KMS-11 (cell line): ENCODE data around the gene HLA-DRB5.

Experiments used
- H2AFZ ChIP-seq: fragments of 200-600 bp; sonication (generic); 2 replicates; pipeline ENCODE4 v1.6.1; 2016; ENCODE audit warnings: antibody characterized with exemption, mixed run types, low read depth
- H3K27ac ChIP-seq: fragments of 200-600 bp; sonication (generic); 2 replicates; pipeline ENCODE4 v1.6.1; 2016; ENCODE audit warnings: mild to moderate bottlenecking, mixed run types
- H3K27me3 ChIP-seq: fragments of 200-600 bp; sonication (generic); 2 replicates; pipeline ENCODE4 v1.6.1; 2017; ENCODE audit warnings: mild to moderate bottlenecking, low read depth, mixed run types, moderate library complexity; ENCODE audit not compliant: insufficient read depth
- H3K36me3 ChIP-seq: fragments of 200-600 bp; sonication (generic); 2 replicates; pipeline ENCODE4 v1.6.1; 2017; ENCODE audit warnings: mild to moderate bottlenecking, mixed run types; ENCODE audit not compliant: insufficient read depth
- H3K4me1 ChIP-seq: fragments of 200-600 bp; sonication (generic); 2 replicates; pipeline ENCODE4 v1.6.1; 2016; ENCODE audit warnings: mild to moderate bottlenecking, low read depth, mixed run types; ENCODE audit not compliant: poor library complexity, severe bottlenecking
- H3K4me2 ChIP-seq: fragments of 200-600 bp; sonication (generic); 2 replicates; pipeline ENCODE4 v1.7.0; 2016; ENCODE audit warnings: mild to moderate bottlenecking, mixed run types
- H3K4me3 ChIP-seq: fragments of 200-600 bp; sonication (generic); IDR thresholded peaks from 2 replicates; pipeline ENCODE4 v1.6.1; 2017; ENCODE audit warnings: low read depth, low read length, mixed read lengths; ENCODE audit not compliant: insufficient read depth
- H3K79me2 ChIP-seq: fragments of 200-600 bp; sonication (generic); 2 replicates; pipeline ENCODE4 v1.6.1; 2016; ENCODE audit warnings: low read depth, mixed run types; ENCODE audit not compliant: insufficient read depth
- H3K9ac ChIP-seq: fragments of 200-600 bp; sonication (generic); 2 replicates; pipeline ENCODE4 v1.6.1; 2016; ENCODE audit warnings: mild to moderate bottlenecking, mixed run types
- H4K20me1 ChIP-seq: fragments of 200-600 bp; sonication (generic); 2 replicates; pipeline ENCODE4 v1.6.1; 2016; ENCODE audit warnings: mild to moderate bottlenecking, mixed run types; ENCODE audit not compliant: insufficient read depth
- TF ChIP-seq, protein P1 (sequence below): fragments of 200-600 bp; sonication (generic); conservative IDR thresholded peaks from 2 replicates; pipeline ENCODE4 v1.6.1; 2017; ENCODE audit warnings: low read depth, mild to moderate bottlenecking, antibody characterized with exemption, low read length, moderate library complexity, mixed read lengths

HLA-DRB5 gene

DNA sequence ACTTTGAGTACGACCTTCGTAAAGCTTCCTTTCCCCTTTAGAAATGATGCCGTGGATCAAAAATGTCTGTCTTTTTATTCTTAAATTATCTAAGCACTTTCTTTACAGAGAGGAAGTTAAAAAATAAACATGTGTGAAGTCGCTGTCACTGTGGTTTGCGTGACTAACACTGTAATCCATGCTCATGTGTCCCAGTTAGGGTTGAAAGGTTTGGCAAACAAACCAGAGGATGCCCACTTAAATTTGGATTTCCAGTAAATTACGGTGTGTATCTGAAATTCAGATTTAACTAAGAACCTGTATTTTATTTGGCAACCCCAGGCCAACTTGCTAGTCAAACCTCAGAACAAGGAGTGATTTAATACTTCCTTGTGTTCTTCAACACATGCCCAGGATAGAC lies 38.5 kb upstream of the HLA-DRB5 start:
- Histone ChIP-seq H3K27ac (no peak overlapping the region), H3K4me3 (no peak overlapping the region), H3K27me3 (no peaks in the 10 kb centered on the region), H3K9ac (no peak overlapping the region), H4K20me1 (no peaks in the 10 kb centered on the region), H3K4me2 (no peak overlapping the region), H2AFZ (no peak overlapping the region), H3K79me2 (no peaks in the 10 kb centered on the region), H3K4me1 (no peaks in the 10 kb centered on the region), H3K36me3 (no peaks in the 10 kb centered on the region)
- TF ChIP-seq, protein P1, sequence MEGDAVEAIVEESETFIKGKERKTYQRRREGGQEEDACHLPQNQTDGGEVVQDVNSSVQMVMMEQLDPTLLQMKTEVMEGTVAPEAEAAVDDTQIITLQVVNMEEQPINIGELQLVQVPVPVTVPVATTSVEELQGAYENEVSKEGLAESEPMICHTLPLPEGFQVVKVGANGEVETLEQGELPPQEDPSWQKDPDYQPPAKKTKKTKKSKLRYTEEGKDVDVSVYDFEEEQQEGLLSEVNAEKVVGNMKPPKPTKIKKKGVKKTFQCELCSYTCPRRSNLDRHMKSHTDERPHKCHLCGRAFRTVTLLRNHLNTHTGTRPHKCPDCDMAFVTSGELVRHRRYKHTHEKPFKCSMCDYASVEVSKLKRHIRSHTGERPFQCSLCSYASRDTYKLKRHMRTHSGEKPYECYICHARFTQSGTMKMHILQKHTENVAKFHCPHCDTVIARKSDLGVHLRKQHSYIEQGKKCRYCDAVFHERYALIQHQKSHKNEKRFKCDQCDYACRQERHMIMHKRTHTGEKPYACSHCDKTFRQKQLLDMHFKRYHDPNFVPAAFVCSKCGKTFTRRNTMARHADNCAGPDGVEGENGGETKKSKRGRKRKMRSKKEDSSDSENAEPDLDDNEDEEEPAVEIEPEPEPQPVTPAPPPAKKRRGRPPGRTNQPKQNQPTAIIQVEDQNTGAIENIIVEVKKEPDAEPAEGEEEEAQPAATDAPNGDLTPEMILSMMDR = no peak

DNA sequence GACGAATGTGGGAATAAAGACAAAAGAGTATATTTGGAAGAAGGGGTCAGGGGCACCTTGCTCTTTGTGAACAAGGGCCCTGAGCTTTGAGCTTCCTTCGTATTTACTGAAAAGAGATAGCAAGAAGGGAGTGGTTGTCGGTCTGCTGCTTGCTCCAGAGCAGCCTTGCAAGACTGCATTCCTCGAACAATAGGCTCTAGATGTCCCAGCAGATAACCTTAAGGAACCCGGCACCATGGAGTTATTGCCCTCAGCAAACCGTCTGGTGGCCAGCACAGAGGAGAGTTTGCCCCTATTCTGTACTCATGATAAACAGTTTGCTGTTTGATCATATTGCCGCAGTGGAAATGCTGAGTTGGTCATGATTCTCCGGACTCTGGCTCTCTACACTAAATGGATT lies 36.9 kb upstream of the HLA-DRB5 start:
- Histone ChIP-seq H3K27ac (no peak overlapping the region), H4K20me1 (no peaks in the 10 kb centered on the region), H2AFZ (no peak overlapping the region), H3K4me1 (no peaks in the 10 kb centered on the region), H3K9ac (no peak overlapping the region), H3K4me3 (no peak overlapping the region), H3K4me2 (no peak overlapping the region), H3K36me3 (no peaks in the 10 kb centered on the region), H3K79me2 (no peaks in the 10 kb centered on the region), H3K27me3 (no peaks in the 10 kb centered on the region)
- TF ChIP-seq, protein P1 = no peak

DNA sequence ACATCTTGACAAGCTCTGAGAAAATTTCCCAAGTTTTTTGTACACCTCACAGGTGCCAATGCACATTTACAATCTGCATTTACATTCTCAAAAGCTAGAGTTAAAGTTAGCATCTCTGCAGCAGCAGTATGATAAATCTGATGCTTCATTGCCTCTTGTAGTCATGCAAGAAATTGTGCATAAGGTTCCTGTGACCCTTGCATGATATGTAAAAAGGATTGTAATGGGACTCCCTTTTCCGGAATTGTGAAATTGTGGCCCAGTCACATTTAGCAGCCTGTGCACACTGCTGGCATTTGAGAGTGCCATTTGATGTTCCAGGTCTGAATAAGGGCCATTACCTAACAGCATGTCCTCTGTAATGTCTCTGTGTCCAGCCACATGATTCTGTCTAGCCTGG lies 35.4 kb upstream of the HLA-DRB5 start:
- no peak overlapping the region for H3K4me2 ChIP-seq
- H2AFZ ChIP-seq = no peak overlapping the region
- no peaks in the 10 kb centered on the region for H3K27me3 ChIP-seq
- H3K9ac ChIP-seq = no peak overlapping the region
- no peaks in the 10 kb centered on the region for H4K20me1 ChIP-seq
- no peak overlapping the region for H3K4me3 ChIP-seq
- H3K79me2 ChIP-seq = no peaks in the 10 kb centered on the region
- TF ChIP-seq, protein P1 = no peak
- no peaks in the 10 kb centered on the region for H3K4me1 ChIP-seq
- no peak overlapping the region for H3K27ac ChIP-seq
- H3K36me3 ChIP-seq = no peaks in the 10 kb centered on the region

DNA sequence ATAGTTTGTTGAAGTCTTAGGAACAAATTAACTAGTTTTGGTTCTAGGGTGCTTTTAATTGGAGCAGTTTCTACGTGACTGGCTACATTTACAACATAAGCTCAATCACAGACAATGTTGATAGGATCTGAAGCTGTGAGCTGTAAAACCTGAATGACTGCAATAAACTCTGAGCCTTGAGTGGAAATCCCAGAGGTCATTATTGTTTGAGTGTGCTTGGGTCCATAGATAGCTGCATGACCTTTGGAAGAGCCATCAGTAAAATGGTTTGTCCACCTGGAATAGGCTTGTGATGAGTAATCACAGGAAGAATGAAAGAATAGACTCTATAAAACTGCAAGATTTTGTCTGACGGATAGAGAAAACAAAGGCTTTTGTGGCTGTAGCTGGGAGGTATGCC lies 32.9 kb upstream of the HLA-DRB5 start:
- Histone ChIP-seq H3K9ac (no peak overlapping the region), H3K4me3 (no peak overlapping the region), H3K36me3 (no peaks in the 10 kb centered on the region), H4K20me1 (no peaks in the 10 kb centered on the region), H2AFZ (no peak overlapping the region), H3K79me2 (no peaks in the 10 kb centered on the region), H3K27ac (no peak overlapping the region), H3K4me2 (no peak overlapping the region), H3K27me3 (no peaks in the 10 kb centered on the region), H3K4me1 (no peaks in the 10 kb centered on the region)
- TF ChIP-seq, protein P1 = no peak

DNA sequence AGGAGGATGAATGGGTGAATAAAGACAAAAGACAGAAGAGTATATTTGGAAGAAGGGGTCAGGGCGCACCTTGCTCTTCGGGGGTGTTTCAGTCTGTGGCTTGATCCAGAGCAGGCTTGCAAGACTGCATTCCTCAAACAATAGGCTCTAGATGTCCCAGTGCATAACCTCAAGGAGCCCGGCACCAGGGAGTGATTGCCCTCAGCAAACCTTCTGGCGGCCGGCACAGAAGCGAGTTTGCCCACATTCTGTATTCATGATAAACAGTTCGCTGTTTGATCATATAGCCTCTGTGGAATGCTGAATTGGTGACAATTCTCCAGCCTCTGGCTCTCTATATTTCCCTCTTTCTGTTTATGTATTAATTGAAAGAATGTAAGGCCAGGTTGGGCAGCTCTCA lies 29.7 kb upstream of the HLA-DRB5 start:
- Histone ChIP-seq H3K4me2 (no peak overlapping the region), H3K27ac (no peak overlapping the region), H4K20me1 (no peaks in the 10 kb centered on the region), H3K9ac (no peak overlapping the region), H3K79me2 (no peaks in the 10 kb centered on the region), H3K36me3 (no peaks in the 10 kb centered on the region), H3K4me3 (no peak overlapping the region), H3K4me1 (no peaks in the 10 kb centered on the region), H2AFZ (no peak overlapping the region), H3K27me3 (no peaks in the 10 kb centered on the region)
- TF ChIP-seq, protein P1 = no peak
